ENCODE measurements around the gene FAM111A.

- TF ChIP-seq CTCF (IDR thresholded peaks at IDR 0.05; ENCODE audit: extremely low read depth in 1 of 2, insufficient read depth in 1 of 2, low read depth in 1 of 2, low read length in 2 of 2) (peak; percentile 92 to 96), POLR2A (IDR thresholded peaks at IDR 0.05; ENCODE audit: low read depth, low read length) (no peak), POLR2AphosphoS5 (IDR thresholded peaks at IDR 0.05; ENCODE audit: insufficient read depth, low read depth, low read length) (no peak), MAX (IDR thresholded peaks at IDR 0.05; ENCODE audit: insufficient read depth, insufficient read length) (no peak), MYC (IDR thresholded peaks at IDR 0.05; ENCODE audit: low read depth, low read length) (no peak)
Observed at GRCh38 chr11:59171508-59172322, 29.1 kb downstream of the FAM111A start, which contains the start of gene DTX4.

All from endothelial cell of umbilical vein (primary cell).